Keratinocyte (primary cell): ENCODE data around the gene SLC38A4. TPM values are rescaled to one million over a fixed set of nuclear protein-coding genes. Genes with fewer than 3 reads are reported as not detected.

Source experiments
- DNase-seq: peaks from one replicate; pipeline ENCODE4 v3.0.0-alpha.2; 2011; ENCODE audit warnings: low read depth, missing footprints, low spot score
- FAIRE-seq: peaks from 2 replicates; lab custom pipeline; 2011; peaks lifted over from hg19 to GRCh38; lab: Jason Lieb, UNC
- H2AFZ ChIP-seq: 2 replicates; pipeline ENCODE4 v1.6.0; 2012; ENCODE audit warnings: low read length, control low read depth, inconsistent platforms; ENCODE audit not compliant: control insufficient read depth
- H3K27ac ChIP-seq: 2 replicates; pipeline ENCODE4 v1.5.1; 2011; ENCODE audit warnings: low read length; ENCODE audit not compliant: control insufficient read depth, insufficient read depth
- H3K27me3 ChIP-seq: 3 replicates; pipeline ENCODE4 v1.6.0; 2011; ENCODE audit warnings: low read length; ENCODE audit not compliant: control insufficient read depth, insufficient read depth; ENCODE audit errors: extremely low read depth
- H3K36me3 ChIP-seq, 2 experiments: 2 replicates in 1 of 2; 3 replicates in 1 of 2; pipeline ENCODE4 v1.5.1; 2011; ENCODE audit warnings: low read length in 2 of 2, mild to moderate bottlenecking in 1 of 2; ENCODE audit not compliant: control insufficient read depth in 2 of 2, insufficient read depth in 2 of 2; ENCODE audit errors: extremely low read depth in 1 of 2
- H3K4me1 ChIP-seq: 3 replicates; pipeline ENCODE4 v1.5.1; 2011; ENCODE audit warnings: low read length; ENCODE audit not compliant: control insufficient read depth, insufficient read depth; ENCODE audit errors: extremely low read depth
- H3K4me2 ChIP-seq: 3 replicates; pipeline ENCODE4 v1.6.0; 2011; ENCODE audit warnings: low read depth, low read length; ENCODE audit not compliant: control insufficient read depth, insufficient read depth; ENCODE audit errors: extremely low read depth
- H3K4me3 ChIP-seq, 3 experiments: fragments of 200-600 bp in 1 of 3; sonication (generic) in 1 of 3; 2 replicates in 2 of 3; 3 replicates in 1 of 3; pipeline ENCODE4 v1.5.1; 2011 to 2016; ENCODE audit warnings: low read length in 3 of 3, mild to moderate bottlenecking in 3 of 3, control low read depth in 2 of 3, inconsistent platforms in 1 of 3, low read depth in 1 of 3, mixed read lengths in 1 of 3, mixed run types in 1 of 3, moderate library complexity in 1 of 3; ENCODE audit not compliant: control insufficient read depth in 2 of 3, insufficient read depth in 2 of 3; ENCODE audit errors: extremely low read depth in 1 of 3
- H3K79me2 ChIP-seq: 2 replicates; pipeline ENCODE4 v1.6.0; 2012; ENCODE audit warnings: low read length; ENCODE audit not compliant: control insufficient read depth, insufficient read depth
- H3K9ac ChIP-seq: 3 replicates; pipeline ENCODE4 v1.6.0; 2011; ENCODE audit warnings: low read length; ENCODE audit not compliant: control insufficient read depth, insufficient read depth; ENCODE audit errors: extremely low read depth
- H3K9me1 ChIP-seq: 3 replicates; pipeline ENCODE4 v1.6.0; 2011; ENCODE audit warnings: low read length; ENCODE audit not compliant: control insufficient read depth, insufficient read depth; ENCODE audit errors: extremely low read depth
- H3K9me3 ChIP-seq: 2 replicates; pipeline ENCODE4 v1.5.1; 2012; ENCODE audit warnings: low read depth, low read length; ENCODE audit not compliant: control insufficient read depth
- H4K20me1 ChIP-seq: 3 replicates; pipeline ENCODE4 v1.6.0; 2011; ENCODE audit warnings: low read length; ENCODE audit not compliant: control insufficient read depth, insufficient read depth; ENCODE audit errors: extremely low read depth
- EZH2 ChIP-seq: IDR thresholded peaks from one replicate; pipeline ENCODE4 v1.6.1; 2012; ENCODE audit warnings: inconsistent platforms, mild to moderate bottlenecking, low read length, moderate library complexity
- dilution Hi-C: fragments of 300-500 bp; cut with MboI; formaldehyde crosslinking; loops from one replicate; pipeline ENCODE4 v1.7.0; 2020; ENCODE audit warnings: low sequenced_read_pairs; ENCODE audit not compliant: extremely low pct_ligation_motif_present
- polyA plus RNA-seq, 5 experiments: library from polyadenylated mRNA; depleted of rRNA in 3 of 5; stranded (reverse) in 3 of 5; stranded (forward) in 1 of 5; unstranded in 1 of 5; fragments of >200 nt; gene quantifications; 1 replicate in 1 of 5; 2 replicates in 3 of 5; 3 replicates in 1 of 5; pipeline versions ENCODE4 v1.2.1 to v1.2.3, GENCODE V29; 2011 to 2012; ENCODE audit warnings: missing spikeins in 2 of 5, low read depth in 1 of 5, low replicate concordance in 1 of 5
- TF ChIP-seq, protein P1 (sequence below), 3 experiments: IDR thresholded peaks in 1 of 3; conservative IDR thresholded peaks in 1 of 3; optimal IDR thresholded peaks in 1 of 3; 2 replicates in 2 of 3; 3 replicates in 1 of 3; pipeline versions ENCODE3 to v1.5.1; 2011; ENCODE audit warnings: low read length in 3 of 3, mild to moderate bottlenecking in 3 of 3, moderate library complexity in 2 of 3, control low read depth in 1 of 3, inconsistent platforms in 1 of 3; ENCODE audit not compliant: insufficient read depth in 2 of 3; ENCODE audit errors: extremely low read depth in 1 of 3

The SLC38A4 gene
- polyA plus RNA-seq, 1 donor (not counting 4 experiments of a cell fraction or from before 2014, with no cell fraction given), result 0.37 TPM

DNA sequence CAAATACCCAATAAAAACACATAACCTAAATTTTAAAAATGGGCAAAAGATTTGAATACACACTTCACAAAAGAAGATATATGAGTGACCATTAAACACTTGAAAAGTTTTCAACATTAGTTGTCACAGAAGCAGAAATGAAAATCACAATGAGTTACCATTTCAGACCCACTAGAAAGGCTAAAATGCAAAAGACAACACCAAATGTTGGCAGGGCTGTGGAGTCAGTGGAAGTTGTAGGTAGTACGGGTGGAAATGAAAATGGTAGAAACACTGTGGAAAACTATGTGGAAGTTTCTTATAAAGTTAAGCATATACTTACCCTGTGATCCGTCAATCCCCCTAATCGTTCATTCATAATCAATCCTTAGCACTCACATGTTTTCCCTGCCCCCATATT lies 61.8 kb downstream of the SLC38A4 start:
- no peaks in the 10 kb centered on the region for H3K9me3 ChIP-seq
- no peak overlapping the region for H3K4me3 ChIP-seq
- no peak overlapping the region for H3K9ac ChIP-seq
- H3K9me1 ChIP-seq, result no peaks in the 10 kb centered on the region
- H3K4me1 ChIP-seq, result no peaks in the 10 kb centered on the region
- dilution Hi-C loops, result no loop called here
- H4K20me1 ChIP-seq, result no peaks in the 10 kb centered on the region
- FAIRE-seq (no peak), DNase-seq (no peak)
- no peak overlapping the region for H3K4me2 ChIP-seq
- H3K27ac ChIP-seq, result no peak overlapping the region
- no peak overlapping the region for H2AFZ ChIP-seq
- H3K27me3 ChIP-seq, result no peaks in the 10 kb centered on the region
- no peaks in the 10 kb centered on the region for H3K36me3 ChIP-seq
- TF ChIP-seq EZH2, result no peak
- TF ChIP-seq, protein P1, sequence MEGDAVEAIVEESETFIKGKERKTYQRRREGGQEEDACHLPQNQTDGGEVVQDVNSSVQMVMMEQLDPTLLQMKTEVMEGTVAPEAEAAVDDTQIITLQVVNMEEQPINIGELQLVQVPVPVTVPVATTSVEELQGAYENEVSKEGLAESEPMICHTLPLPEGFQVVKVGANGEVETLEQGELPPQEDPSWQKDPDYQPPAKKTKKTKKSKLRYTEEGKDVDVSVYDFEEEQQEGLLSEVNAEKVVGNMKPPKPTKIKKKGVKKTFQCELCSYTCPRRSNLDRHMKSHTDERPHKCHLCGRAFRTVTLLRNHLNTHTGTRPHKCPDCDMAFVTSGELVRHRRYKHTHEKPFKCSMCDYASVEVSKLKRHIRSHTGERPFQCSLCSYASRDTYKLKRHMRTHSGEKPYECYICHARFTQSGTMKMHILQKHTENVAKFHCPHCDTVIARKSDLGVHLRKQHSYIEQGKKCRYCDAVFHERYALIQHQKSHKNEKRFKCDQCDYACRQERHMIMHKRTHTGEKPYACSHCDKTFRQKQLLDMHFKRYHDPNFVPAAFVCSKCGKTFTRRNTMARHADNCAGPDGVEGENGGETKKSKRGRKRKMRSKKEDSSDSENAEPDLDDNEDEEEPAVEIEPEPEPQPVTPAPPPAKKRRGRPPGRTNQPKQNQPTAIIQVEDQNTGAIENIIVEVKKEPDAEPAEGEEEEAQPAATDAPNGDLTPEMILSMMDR (optimal IDR thresholded peaks at IDR 0.05 in 1 of 3, IDR thresholded peaks at IDR 0.05 in 1 of 3, conservative IDR thresholded peaks at IDR 0.05 in 1 of 3; ENCODE audit: extremely low read depth in 1 of 3, insufficient read depth in 2 of 3, low read length in 3 of 3), result no peak
- no peaks in the 10 kb centered on the region for H3K79me2 ChIP-seq

DNA sequence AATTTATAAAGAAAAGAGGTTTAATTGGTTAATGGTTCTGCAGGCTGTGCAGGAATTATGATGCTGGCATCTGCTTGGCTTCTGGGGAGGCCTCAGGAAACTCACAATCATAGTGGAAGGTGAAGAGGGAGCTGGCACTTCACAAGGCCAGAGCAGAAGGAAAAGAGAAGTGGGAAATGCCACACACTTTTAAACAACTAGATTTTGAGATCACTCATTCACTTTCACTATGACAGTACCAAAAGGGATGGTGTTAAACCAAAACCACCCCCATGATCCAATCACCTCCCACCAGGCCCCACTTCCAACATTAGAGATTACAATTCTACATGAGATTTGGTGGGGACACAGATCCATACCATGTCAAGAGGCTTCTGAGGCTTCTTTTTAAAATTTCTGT lies 62.6 kb downstream of the SLC38A4 start:
- Histone ChIP-seq H3K79me2 (no peaks in the 10 kb centered on the region), H3K27ac (no peak overlapping the region), H3K4me2 (no peak overlapping the region), H3K4me1 (no peaks in the 10 kb centered on the region), H4K20me1 (no peaks in the 10 kb centered on the region), H3K9ac (no peak overlapping the region), H2AFZ (no peak overlapping the region), H3K27me3 (no peaks in the 10 kb centered on the region), H3K9me1 (no peaks in the 10 kb centered on the region), H3K4me3 (no peak overlapping the region), H3K36me3 (no peaks in the 10 kb centered on the region), H3K9me3 (peaks cover 2% of the 10 kb centered on the region)
- FAIRE-seq (peak; percentile 20), DNase-seq (no peak)
- TF ChIP-seq, protein P1 (optimal IDR thresholded peaks at IDR 0.05 in 1 of 3, IDR thresholded peaks at IDR 0.05 in 1 of 3, conservative IDR thresholded peaks at IDR 0.05 in 1 of 3; ENCODE audit: extremely low read depth in 1 of 3, insufficient read depth in 2 of 3, low read length in 3 of 3), result no peak
- no peak for TF ChIP-seq EZH2
- dilution Hi-C loops, result no loop called here
